ENCODE measurements around the gene IL10.

IL10 gene

GRCh38 chr1:206772243-206772937 is at the start of gene IL10:
Gene IL10, minus strand, starts transcription at chr1:206772494. Its CDS starts 59 bp downstream, at chr1:206772435.
- peak; percentile 52 for DNase-seq

DNA sequence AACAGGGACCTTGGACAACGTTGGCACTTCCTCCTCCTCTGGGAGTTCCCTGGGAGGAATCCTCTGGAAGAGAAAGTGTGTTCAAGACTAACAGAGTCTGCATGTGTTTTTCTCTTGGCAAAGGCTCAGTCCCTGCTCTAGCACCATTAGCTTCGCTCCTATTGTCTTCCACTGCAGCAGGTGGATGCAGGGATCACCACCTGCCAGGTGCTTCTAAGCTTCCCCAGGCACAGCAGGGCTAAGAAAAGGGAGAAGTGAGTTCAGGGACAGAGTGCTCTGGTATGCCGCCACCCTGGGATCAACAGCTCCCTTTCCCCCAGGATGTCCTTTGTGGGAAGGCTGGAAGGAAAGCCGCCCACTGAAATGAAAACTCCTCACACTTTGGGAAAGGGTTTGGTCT is 49.2 kb upstream of the IL10 start:
- DNase-seq = no peak

- peak; percentile 40 for DNase-seq
Measured at GRCh38 chr1:206816390-206817287, 44.3 kb upstream of the IL10 start.

GRCh38 chr1:206814716-206815341 is 42.5 kb upstream of the IL10 start:
- DNase-seq = peak; percentile 42

DNA sequence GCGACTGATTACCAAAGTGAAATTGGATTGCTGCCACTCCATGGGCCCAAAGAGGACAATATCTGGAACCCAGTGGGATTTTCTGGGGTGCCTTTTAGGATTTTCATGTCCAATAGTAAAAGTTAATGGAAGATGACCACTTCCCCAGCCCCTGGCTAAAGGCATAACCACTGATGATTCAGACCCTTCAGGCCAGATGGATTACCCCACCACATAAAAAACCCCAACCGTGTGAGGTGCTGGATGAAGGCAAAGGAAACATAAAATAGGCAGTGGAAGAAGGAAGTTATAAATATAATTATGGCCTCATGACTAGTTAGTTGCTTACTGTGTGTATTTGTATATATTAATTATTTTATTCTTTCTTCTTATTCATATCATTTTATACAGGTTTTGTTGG is 40.2 kb upstream of the IL10 start:
- peak; percentile 66 for DNase-seq

DNA sequence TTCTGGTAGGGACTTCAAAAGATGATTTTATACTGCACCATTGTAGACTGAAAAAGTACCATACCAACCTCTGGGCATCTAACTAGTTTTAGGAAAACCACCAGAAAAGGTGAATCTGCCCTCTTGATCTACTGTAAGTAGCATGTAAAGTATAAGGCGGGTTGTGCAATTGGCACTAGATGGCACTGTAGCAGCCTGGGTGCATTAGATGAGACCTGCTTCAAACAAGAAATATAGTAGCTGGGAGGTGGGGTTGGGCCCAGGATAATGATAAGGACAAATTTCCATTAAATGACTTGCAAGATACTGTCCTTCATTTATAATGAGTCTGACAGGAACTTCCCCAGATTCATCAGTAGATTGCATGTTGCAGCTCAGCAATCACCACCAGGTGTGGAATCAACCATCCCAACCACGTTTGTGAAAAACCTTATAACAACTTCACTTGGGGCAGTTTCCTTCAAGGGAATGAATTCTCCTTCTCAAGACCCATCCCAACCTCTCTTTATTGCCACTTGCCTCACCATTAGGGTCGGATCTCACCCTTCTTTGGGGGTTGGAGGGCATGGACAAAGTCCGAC is 37.3 kb upstream of the IL10 start:
- DNase-seq = peak; percentile 66

DNA sequence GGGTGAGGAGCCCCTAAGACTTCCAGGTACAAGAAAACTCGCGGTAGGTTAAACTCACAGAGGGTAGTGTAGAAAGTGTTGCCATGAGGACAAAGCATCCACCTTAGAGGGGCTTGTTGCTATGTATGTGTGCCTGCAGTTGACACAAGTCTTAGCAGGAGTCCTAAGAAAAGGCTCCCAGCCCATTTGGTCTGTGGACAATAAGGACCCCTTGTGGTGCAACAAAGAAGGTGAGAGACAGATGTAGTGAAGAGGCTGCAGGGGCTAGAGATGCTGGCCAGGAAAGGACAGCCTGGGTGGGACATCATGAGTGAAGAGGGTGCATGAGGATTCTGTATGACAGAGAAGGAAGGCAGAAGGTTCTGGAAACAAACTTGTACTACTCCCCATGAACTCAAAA is 36.3 kb upstream of the IL10 start:
- DNase-seq = peak; percentile 69

- no peak for DNase-seq
Measured at GRCh38 chr1:206805357-206805756, 33.1 kb upstream of the IL10 start.

GRCh38 chr1:206804156-206804737 is 32.0 kb upstream of the IL10 start:
- DNase-seq = no peak

DNA sequence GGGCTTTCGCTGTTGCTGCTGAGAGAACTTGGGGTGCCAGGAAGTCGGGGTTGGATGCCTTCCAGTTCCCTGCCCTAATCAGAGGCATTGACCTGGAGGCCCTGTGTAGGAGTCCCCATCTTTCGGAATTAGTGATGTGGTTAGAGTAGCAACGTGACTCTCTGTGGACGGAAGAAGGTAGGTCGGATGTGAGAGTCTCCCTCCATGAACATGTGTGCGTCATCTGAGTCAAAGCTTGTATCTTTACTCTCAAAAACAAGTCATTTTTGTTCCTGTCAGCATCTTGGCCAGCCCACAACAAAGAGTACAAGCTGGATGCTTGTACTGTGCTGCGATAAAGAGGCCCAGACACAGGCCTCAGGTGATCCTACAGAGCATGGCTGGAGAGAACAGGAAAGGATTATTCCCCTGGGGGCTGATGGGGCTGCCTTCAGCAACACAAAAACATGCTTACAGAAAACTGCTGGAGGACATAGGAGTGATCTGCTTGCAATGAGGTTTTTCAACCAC is 31.0 kb upstream of the IL10 start:
- no peak for DNase-seq

GRCh38 chr1:206802401-206802800 is 30.1 kb upstream of the IL10 start:
- DNase-seq = peak; percentile 90

DNA sequence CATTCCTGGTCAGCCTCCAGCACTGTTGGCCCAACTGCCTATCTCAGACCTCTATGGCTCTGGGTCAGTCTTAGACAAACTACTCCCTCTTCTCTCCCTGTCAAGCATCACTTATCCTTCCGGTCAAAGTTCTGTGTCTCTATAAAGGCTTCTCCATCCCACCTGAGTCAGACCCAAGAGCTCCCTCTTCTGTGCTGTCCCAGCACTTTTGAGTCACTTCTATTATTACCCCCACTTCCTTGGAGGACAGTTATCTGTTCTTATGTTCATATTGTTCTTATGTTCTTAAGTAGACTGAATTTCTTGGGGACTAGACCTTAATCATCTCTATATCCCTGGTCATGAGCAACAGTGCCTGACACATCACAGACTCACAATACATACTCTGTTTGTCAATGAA is 29.2 kb upstream of the IL10 start:
- no peak for DNase-seq

DNA sequence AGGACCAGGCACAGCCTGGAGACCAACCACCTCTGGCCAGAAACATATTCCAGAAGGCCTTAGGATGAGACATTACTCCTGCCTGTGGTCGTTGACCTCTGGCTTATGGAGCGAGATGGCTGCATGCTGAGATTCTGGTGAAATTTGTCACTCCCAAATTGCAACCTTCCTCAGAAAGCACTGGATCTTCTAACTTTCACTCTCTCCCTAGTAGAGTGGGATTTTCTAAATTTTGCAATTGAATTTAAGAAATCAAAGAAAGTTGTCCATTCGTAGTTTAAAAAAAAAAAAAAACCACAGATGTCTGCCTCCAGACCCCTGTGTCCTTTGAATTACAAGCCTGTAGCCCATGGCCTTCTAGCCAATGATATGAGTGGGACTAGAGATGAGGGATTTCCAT is 28.6 kb upstream of the IL10 start:
- peak; percentile 76 for DNase-seq

DNA sequence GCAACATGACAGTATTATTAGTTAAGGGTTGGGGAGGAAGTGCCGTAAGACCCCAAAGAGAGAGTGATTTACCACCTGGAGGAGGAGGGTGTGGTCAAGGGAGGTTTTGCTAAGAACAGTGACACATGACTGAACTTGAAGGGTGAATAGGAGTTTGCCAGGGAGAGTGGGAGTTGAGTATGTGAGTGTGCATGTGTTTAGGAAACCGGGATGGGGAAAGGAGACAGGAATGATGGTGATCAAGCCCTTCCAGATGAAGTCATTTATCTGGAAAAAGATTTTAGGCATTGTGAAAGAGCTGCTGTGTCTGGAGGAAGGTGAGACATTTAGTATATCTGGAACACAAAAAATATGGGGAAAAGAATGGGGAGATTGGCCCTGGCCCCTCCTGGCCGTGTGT is 28.1 kb upstream of the IL10 start:
- DNase-seq = no peak

- DNase-seq = no peak
Measured at GRCh38 chr1:206799311-206799710, 27.0 kb upstream of the IL10 start.

DNA sequence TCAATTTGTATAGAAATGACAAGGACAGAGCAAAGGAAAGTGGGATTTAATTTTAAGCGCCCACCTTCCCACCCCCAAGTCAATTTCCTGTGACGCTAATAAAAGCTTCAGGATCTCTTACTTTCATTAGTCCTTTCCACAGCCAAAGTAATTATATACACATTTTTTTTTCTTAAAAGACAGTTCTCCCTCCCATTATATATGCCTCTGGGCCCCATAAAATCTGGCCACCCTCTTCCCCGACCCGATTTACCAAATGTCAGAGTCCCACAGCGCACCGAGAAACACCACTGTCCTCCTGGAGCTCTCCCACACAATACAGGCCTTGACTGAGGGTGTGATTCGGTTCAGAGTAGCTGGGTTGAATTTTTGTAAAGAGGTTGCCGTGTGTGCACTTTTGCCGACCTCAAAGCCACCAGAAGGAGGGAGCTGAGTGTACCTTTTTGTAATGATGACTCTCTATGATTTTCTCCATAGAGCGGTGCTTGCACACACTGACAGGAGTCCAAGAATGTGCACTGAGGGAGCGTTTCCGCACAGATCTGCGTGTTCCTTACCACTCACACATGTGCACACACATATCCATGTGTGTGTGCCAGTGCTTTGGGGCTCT is 26.2 kb upstream of the IL10 start:
- no peak for DNase-seq

DNA sequence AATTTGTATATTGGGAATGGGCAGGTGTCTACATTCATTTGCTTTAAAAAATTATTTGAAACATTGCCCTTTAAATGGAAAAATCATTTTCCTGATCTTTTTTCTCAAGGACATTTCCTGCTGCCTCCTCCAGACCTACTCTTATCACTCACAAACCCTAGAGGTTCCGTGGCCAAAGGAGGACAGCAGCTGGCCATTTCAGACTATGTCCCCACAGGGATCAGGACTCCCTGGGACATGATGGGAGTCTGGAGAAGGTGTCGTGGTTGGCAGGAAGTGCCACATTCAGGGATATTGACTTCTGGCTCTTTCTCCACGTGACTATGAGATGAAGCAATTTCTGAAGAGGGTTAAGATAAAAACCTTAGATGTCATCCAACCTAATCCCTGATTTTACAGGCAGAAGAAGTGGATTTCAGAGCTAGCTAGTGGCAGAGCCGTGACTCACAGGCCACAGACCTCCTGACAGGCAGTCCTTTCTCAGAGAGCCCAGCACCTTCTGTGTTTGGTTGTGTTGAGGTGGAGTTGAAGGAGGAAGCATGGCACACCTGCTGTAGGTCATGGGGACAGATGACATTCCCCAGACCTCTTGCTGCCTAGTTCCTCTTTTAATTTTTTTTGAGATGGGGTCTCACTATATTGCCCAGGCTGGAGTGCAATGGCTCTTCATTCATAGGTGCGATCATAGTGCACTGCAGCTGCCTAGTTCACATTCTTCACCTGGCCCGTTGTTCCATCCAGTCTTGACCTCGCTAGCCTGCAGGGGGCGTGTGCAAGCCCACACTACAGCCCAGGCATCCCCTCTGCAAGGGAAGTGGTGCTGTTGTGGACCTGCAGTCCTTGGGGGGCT is 25.5 kb upstream of the IL10 start:
- DNase-seq = peak; percentile 49

DNA sequence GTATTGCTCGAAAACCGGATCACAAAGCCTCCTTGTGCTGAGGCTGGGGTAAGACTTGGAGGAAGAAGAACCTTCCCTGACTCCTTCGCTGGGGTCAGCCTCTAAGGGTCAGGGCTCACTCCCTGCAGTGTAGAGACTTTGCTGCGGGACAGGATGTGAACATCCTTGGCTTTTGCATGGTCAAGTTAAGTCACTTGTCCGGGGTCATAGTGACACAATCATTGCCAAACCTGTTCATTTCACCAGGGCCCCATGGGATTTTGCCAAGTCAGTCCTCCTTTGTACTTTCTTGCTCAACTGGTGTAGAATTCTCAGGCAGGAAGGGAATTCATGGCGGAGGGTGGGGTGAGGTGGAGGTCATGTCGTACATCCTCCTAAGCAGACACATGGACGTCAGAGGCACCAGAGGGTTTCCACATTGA is 24.7 kb upstream of the IL10 start:
- DNase-seq = peak; percentile 78

GRCh38 chr1:206796116-206796515 is 23.8 kb upstream of the IL10 start:
- no peak for DNase-seq

GRCh38 chr1:206794294-206794908 is 22.1 kb upstream of the IL10 start:
- DNase-seq = no peak

GRCh38 chr1:206793620-206794019 is 21.3 kb upstream of the IL10 start:
- DNase-seq = no peak

Measured in inflammatory macrophage treated with lipopolysaccharide for 4 hours (primary cell).